ENCODE measurements around the gene MORN2.

DNA sequence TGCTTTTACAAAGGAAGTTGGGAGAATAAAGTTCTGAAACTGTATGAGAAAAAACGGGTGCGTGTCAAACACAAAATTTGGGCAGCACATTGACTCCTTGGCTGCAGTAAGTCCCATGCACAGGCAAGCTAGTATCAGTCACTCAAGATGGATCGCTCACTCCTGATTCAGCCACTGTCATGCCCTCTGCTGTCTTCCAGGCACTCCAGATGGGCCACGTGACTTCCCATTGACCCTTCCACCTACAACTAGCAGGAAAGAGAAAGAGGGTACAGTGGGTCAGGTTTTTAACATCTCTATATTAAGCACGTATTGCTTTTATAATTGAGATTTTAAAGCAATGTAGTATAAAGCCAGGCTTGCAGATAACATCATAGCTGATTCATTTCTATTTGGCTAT is 22.5 kb downstream of the MORN2 start:
- no peak for TF ChIP-seq EZH2 (IDR thresholded peaks at IDR 0.05; ENCODE audit: borderline replicate concordance, low read length)
- TF ChIP-seq, protein P1, sequence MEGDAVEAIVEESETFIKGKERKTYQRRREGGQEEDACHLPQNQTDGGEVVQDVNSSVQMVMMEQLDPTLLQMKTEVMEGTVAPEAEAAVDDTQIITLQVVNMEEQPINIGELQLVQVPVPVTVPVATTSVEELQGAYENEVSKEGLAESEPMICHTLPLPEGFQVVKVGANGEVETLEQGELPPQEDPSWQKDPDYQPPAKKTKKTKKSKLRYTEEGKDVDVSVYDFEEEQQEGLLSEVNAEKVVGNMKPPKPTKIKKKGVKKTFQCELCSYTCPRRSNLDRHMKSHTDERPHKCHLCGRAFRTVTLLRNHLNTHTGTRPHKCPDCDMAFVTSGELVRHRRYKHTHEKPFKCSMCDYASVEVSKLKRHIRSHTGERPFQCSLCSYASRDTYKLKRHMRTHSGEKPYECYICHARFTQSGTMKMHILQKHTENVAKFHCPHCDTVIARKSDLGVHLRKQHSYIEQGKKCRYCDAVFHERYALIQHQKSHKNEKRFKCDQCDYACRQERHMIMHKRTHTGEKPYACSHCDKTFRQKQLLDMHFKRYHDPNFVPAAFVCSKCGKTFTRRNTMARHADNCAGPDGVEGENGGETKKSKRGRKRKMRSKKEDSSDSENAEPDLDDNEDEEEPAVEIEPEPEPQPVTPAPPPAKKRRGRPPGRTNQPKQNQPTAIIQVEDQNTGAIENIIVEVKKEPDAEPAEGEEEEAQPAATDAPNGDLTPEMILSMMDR (IDR thresholded peaks at IDR 0.05; ENCODE audit: low read length): no peak

All from OCI-LY1 (cell line).